ENCODE data around the gene TRIM59.
A peak's percentile ranks its signal among the peaks of the same experiment; 100 is the strongest.

TRIM59 gene

GRCh38 chr3:160437083-160437455 is 12.5 kb downstream of the TRIM59 start:
- H2AFZ ChIP-seq (ENCODE audit: low read depth), result no peak overlapping the region
- no peaks in the 10 kb centered on the region for H3K27me3 ChIP-seq (ENCODE audit: insufficient read depth, low read depth)
- peaks cover 28% of the 10 kb centered on the region for H3K4me1 ChIP-seq (ENCODE audit: low read depth, poor library complexity, severe bottlenecking)
- no peak overlapping the region for H3K4me2 ChIP-seq
- H3K27ac ChIP-seq, result no peak overlapping the region
- peaks cover 27% of the 10 kb centered on the region; the same call in 1 of the 2 replicates for H3K36me3 ChIP-seq (ENCODE audit: insufficient read depth)
- no peak overlapping the region for H3K9ac ChIP-seq
- peaks cover 79% of the 10 kb centered on the region for H3K79me2 ChIP-seq (ENCODE audit: insufficient read depth, low read depth)
- H3K4me3 ChIP-seq (IDR thresholded peaks at IDR 0.05; ENCODE audit: insufficient read depth, low read depth, low read length), result no peak overlapping the region
- H4K20me1 ChIP-seq (ENCODE audit: insufficient read depth), result no peaks in the 10 kb centered on the region
- no peak for TF ChIP-seq CTCF (conservative IDR thresholded peaks at IDR 0.05; ENCODE audit: low read depth, low read length)

GRCh38 chr3:160435747-160436146 is 13.8 kb downstream of the TRIM59 start:
- H3K79me2 ChIP-seq (ENCODE audit: insufficient read depth, low read depth), result peaks cover 79% of the 10 kb centered on the region
- H3K4me3 ChIP-seq (IDR thresholded peaks at IDR 0.05; ENCODE audit: insufficient read depth, low read depth, low read length), result no peak overlapping the region
- H4K20me1 ChIP-seq (ENCODE audit: insufficient read depth), result no peaks in the 10 kb centered on the region
- H3K4me2 ChIP-seq, result no peak overlapping the region
- peak overlapping the region; percentile 14; the same call in 1 of the 2 replicates for H3K27ac ChIP-seq
- H3K4me1 ChIP-seq (ENCODE audit: low read depth, poor library complexity, severe bottlenecking), result peaks cover 15% of the 10 kb centered on the region
- no peak overlapping the region for H2AFZ ChIP-seq (ENCODE audit: low read depth)
- no peaks in the 10 kb centered on the region for H3K27me3 ChIP-seq (ENCODE audit: insufficient read depth, low read depth)
- no peak overlapping the region for H3K9ac ChIP-seq
- no peak for TF ChIP-seq CTCF (conservative IDR thresholded peaks at IDR 0.05; ENCODE audit: low read depth, low read length)
- H3K36me3 ChIP-seq (ENCODE audit: insufficient read depth), result peaks cover 38% of the 10 kb centered on the region; the same call in 1 of the 2 replicates

GRCh38 chr3:160435095-160435494 is 14.5 kb downstream of the TRIM59 start:
- H3K27ac ChIP-seq, result peak overlapping the region; percentile 14; the same call in 1 of the 2 replicates
- H3K4me2 ChIP-seq, result no peak overlapping the region
- no peak overlapping the region for H2AFZ ChIP-seq (ENCODE audit: low read depth)
- H3K9ac ChIP-seq, result no peak overlapping the region
- peaks cover 14% of the 10 kb centered on the region for H3K4me1 ChIP-seq (ENCODE audit: low read depth, poor library complexity, severe bottlenecking)
- no peaks in the 10 kb centered on the region for H4K20me1 ChIP-seq (ENCODE audit: insufficient read depth)
- peaks cover 42% of the 10 kb centered on the region; the same call in 1 of the 2 replicates for H3K36me3 ChIP-seq (ENCODE audit: insufficient read depth)
- H3K4me3 ChIP-seq (IDR thresholded peaks at IDR 0.05; ENCODE audit: insufficient read depth, low read depth, low read length), result no peak overlapping the region
- no peaks in the 10 kb centered on the region for H3K27me3 ChIP-seq (ENCODE audit: insufficient read depth, low read depth)
- no peak for TF ChIP-seq CTCF (conservative IDR thresholded peaks at IDR 0.05; ENCODE audit: low read depth, low read length)
- H3K79me2 ChIP-seq (ENCODE audit: insufficient read depth, low read depth), result peaks cover 78% of the 10 kb centered on the region

GRCh38 chr3:160434071-160434470 is 15.5 kb downstream of the TRIM59 start:
- Histone ChIP-seq H3K27ac (no peak overlapping the region), H3K4me1 (ENCODE audit: low read depth, poor library complexity, severe bottlenecking) (peaks cover 9% of the 10 kb centered on the region), H2AFZ (ENCODE audit: low read depth) (no peak overlapping the region), H3K4me3 (IDR thresholded peaks at IDR 0.05; ENCODE audit: insufficient read depth, low read depth, low read length) (no peak overlapping the region), H3K79me2 (ENCODE audit: insufficient read depth, low read depth) (peaks cover 69% of the 10 kb centered on the region), H3K4me2 (no peak overlapping the region), H3K9ac (no peak overlapping the region), H3K27me3 (ENCODE audit: insufficient read depth, low read depth) (no peaks in the 10 kb centered on the region), H3K36me3 (ENCODE audit: insufficient read depth) (peaks cover 49% of the 10 kb centered on the region; the same call in 1 of the 2 replicates), H4K20me1 (ENCODE audit: insufficient read depth) (no peaks in the 10 kb centered on the region)
- TF ChIP-seq CTCF (conservative IDR thresholded peaks at IDR 0.05; ENCODE audit: low read depth, low read length), result no peak
